HG03460 (cell line): ENCODE results near the gene SGCD.

Source experiments
- ATAC-seq: cut with Tn5 transposase; IDR thresholded peaks from one replicate; pipeline ENCODE4 v1.9.1; 2021; ENCODE audit not compliant: unreplicated experiment

Gene SGCD

GRCh38 chr5:156755421-156756087, 428.6 kb downstream of the SGCD start:
- ATAC-seq = no peak

DNA sequence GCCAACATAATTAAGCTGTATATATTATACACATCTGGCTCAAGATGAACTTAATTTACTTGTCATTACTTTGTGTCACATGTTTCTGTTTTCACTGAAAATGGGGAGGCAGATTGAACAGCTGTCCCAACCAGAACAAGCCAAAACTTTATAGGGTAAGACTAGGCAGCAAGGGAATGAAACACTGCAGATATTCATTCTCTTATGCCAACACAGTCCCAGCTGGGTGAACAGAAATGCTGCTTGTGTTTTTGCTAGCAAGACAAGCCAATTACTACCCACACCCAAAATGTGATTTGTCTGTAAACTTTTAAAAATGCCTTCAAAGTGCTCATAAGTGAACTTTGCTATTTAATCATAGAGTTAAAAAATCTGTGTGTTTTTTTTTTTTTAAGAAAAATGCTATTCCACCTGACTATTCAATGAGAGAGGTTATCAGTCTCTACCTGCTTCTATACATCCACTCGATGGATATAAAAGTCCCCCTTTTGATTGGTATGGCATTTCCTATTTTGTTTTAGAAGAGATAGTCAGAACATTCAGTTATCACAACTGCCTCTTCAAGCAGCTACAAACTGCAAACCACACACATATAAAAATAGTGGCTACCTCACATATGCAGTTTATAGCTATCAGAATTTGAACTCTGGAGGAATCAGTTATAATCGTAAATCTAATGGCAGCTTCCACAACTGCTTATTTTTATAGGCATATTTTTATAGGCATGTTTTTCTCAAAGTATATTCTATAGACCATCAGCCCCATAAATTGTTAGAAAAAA, 431.2 kb downstream of the SGCD start:
- no peak for ATAC-seq

DNA sequence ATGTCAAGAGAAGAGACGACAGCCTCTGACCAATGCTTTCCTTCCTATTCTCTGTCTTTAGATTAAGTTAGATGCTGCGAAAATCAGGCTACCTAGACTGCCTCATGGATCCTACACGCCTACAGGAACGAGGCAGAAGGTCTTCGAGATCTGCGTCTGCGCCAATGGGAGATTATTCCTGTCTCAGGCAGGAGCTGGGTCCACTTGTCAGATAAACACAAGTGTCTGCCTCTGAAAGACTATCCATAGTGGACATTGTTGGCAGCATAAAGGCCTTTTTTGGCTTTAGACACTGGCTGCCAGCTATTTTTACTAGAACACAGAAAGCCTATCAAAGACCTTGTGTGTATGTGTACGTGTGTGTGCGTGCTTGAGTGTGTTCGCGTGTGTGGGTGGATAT, 432.2 kb downstream of the SGCD start:
- no peak for ATAC-seq

DNA sequence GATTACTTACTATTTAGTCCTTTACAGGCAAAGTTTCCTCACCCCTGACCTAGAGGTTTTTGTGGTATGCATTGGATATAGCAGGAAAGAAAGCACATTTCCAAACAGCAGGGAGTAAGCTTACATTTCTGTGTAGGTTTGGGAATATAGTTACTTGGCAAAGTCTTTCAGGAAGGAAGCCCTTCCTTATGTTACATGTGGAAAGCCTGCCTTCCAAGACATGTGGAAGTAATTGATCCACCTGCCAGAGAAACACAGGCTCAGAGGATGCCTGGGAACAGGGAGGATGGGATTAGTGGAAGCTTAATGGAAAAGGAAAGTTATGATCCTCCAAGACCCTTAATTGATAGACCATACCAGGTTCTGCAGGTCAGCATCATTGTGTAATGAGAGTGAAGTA, 435.8 kb downstream of the SGCD start:
- no peak for ATAC-seq

GRCh38 chr5:156764176-156764971, 437.4 kb downstream of the SGCD start:
- no peak for ATAC-seq

DNA sequence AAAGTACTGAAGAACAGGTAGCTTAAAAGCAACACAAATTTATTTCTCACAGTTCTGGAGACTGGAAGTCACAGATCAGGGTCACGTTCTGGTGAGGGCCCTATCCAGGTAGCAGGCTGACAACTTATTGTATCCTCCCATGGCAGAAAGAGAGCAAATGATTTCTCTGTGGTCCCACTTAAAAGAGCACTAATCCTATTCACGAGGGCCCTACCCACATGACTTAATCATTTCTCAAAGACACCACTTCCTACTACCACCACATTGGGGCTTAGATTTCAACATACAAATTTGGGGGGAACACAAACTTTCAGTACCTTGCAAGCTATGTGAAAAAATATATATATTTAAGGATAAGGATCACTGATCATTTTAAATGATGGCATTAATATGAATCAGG, 447.3 kb downstream of the SGCD start:
- ATAC-seq = no peak

- ATAC-seq = no peak
Measured at GRCh38 chr5:156778139-156778706, 451.3 kb downstream of the SGCD start.

- no peak for ATAC-seq
Measured at GRCh38 chr5:156778752-156779151, 451.8 kb downstream of the SGCD start.

DNA sequence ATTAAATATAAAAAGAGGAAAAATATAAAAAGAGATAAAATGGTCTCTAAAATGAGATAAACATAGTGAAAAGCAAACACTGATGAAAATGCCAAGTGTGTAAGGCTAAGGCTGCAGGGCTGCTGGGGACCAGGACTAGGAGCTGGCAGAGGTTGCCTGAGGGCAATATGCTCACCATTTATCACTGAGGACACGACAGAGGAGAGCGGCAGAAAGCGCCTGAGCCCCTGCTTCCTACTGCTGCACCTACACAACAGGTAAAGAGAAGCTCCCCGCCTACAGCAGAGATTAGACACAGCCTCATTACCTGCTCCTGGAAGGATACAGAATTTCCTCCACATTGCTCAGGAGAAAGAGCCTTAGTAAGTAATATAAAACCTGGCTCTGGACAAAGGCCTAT, 452.5 kb downstream of the SGCD start:
- no peak for ATAC-seq

DNA sequence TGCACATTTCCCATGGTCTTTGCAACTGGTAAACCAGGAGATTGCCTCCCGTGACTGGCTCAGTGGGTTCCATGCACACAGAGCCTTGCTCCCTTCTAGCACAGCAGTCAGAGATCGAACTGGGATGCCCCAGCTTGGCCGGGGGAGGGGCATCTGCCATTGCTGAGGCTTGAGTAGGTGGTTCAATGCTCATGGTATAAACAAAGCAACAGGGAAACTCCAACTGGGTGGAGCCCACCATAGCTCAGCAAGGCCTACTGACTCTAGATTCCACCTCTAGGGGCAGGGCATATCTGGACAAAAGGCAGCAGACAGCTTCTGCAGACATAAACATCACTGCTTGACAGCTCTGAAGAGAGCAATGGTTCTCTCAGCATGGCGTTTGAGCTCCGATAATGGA, 456.1 kb downstream of the SGCD start:
- ATAC-seq = no peak

GRCh38 chr5:156794687-156795086, 467.7 kb downstream of the SGCD start:
- no peak for ATAC-seq

DNA sequence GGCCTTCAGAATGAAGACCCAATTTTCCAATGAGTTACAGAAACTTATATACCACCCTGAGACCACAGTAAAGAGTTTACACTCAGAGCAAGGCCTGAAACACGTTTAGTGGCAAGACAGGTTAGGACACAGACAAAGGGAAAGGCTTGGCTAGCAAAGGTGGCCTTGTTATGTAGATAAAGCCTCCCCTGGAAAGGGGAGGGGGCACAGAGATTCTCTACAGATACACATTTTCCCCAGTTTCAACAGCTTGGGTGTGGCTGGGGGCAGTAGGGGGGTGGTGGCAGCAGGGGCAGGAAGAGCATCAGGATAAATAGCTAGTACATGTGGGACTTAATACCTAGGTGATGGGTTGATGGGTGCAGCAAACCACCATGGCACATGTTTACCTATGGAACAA, 471.2 kb downstream of the SGCD start:
- no peak for ATAC-seq

- ATAC-seq = no peak
Measured at GRCh38 chr5:156799171-156799570, 472.2 kb downstream of the SGCD start.

DNA sequence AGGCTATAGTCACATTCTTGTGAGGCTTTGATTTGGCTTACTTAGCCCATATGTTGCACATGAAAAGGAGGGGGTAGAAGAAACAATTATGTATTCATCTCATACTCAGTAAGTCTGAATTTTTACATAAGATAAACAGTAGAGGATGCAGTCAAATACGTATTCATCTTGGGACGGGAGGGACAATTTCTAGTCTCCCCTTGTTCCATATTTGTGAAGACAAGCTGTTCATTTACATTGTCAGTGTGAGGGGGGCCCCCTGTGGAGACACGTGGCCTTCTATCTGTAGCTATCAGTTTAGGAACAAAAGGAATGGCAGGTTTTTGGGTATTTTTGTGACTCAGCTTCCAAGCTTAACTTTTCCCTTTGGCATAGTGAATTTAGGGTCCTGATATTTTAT, 474.0 kb downstream of the SGCD start:
- no peak for ATAC-seq

- ATAC-seq = no peak
Measured at GRCh38 chr5:156802501-156802900, 475.5 kb downstream of the SGCD start.

- no peak for ATAC-seq
Measured at GRCh38 chr5:156803404-156803803, 476.4 kb downstream of the SGCD start.

- ATAC-seq = no peak
Measured at GRCh38 chr5:156812959-156813358, 486.0 kb downstream of the SGCD start.

- ATAC-seq = no peak
Measured at GRCh38 chr5:156815988-156816599, 489.1 kb downstream of the SGCD start.
